Lung (tissue), 12 donors: ENCODE measurements around the gene SOSTDC1. TPM values are rescaled to one million over a fixed set of nuclear protein-coding genes. Genes with fewer than 3 reads are reported as not detected.

Source experiments
- ATAC-seq: fragments of 200-7000 bp; cut with Tn5 transposase; one replicate; pipeline ENCODE4 v1.9.1; 2020; ENCODE audit warnings: moderate number of reproducible peaks; ENCODE audit not compliant: insufficient read depth, low FRiP score
- DNase-seq, 3 donors: peaks; one replicate each; pipeline ENCODE4 v3.0.0-alpha.2; 2013 to 2017
- H3K27ac ChIP-seq, 2 donors: one replicate each; pipeline ENCODE4 v1.5.1; 2013; ENCODE audit warnings: mild to moderate bottlenecking in 2 of 2, moderate library complexity in 2 of 2, control low read depth in 1 of 2, inconsistent platforms in 1 of 2, low read depth in 1 of 2, low read length in 1 of 2
- H3K27me3 ChIP-seq, 3 donors: one replicate each; pipeline ENCODE4 v1.5.1; 2013; ENCODE audit warnings: low read length in 2 of 3; ENCODE audit not compliant: control insufficient read depth in 3 of 3, insufficient read depth in 3 of 3
- H3K36me3 ChIP-seq, 4 donors: one replicate each; pipeline ENCODE4 v1.5.1; 2013; ENCODE audit warnings: low read length in 4 of 4, mild to moderate bottlenecking in 1 of 4, moderate library complexity in 1 of 4; ENCODE audit not compliant: control insufficient read depth in 4 of 4, insufficient read depth in 4 of 4
- H3K4me1 ChIP-seq, 5 donors: one replicate each; pipeline ENCODE4 v1.5.1; 2013; ENCODE audit warnings: low read length in 5 of 5, mild to moderate bottlenecking in 2 of 5, moderate library complexity in 1 of 5; ENCODE audit not compliant: control insufficient read depth in 5 of 5, insufficient read depth in 5 of 5
- H3K4me3 ChIP-seq: one replicate; pipeline ENCODE4 v1.5.1; 2013; ENCODE audit warnings: mild to moderate bottlenecking, control low read depth, moderate library complexity
- H3K9ac ChIP-seq, 2 donors: one replicate each; pipeline ENCODE4 v1.5.1; 2013; ENCODE audit warnings: low read length in 2 of 2, control low read depth in 1 of 2; ENCODE audit not compliant: insufficient read depth in 1 of 2
- H3K9me3 ChIP-seq, 4 donors: one replicate each; pipeline ENCODE4 v1.5.1; 2013; ENCODE audit warnings: low read length in 3 of 4, mild to moderate bottlenecking in 1 of 4, moderate library complexity in 1 of 4; ENCODE audit not compliant: control insufficient read depth in 4 of 4, insufficient read depth in 3 of 4
- CTCF ChIP-seq: IDR thresholded peaks from 2 replicates; pipeline ENCODE4 v1.5.1; 2012; ENCODE audit warnings: mild to moderate bottlenecking; ENCODE audit errors: control extremely low read depth, extremely low read depth
- WGBS, 2 donors: extraction: QIAGEN DNeasy Blood & Tissue Kit; methylation state at CpG; one replicate each; pipeline ENCODE4 v1.1.7; 2013; 5-methylcytosine and 5-hydroxymethylcytosine counted together
- polyA plus RNA-seq, 2 donors: library from polyadenylated mRNA; stranded (reverse); fragments of 200-250 nt; gene quantifications; one replicate each; pipeline ENCODE4 v1.2.1, GENCODE V29; 2013
- total RNA-seq, 2 donors: library from RNA; depleted of rRNA in 1 of 2; stranded (reverse); fragments of >200 nt in 1 of 2; gene quantifications; one replicate each; pipeline ENCODE4 v1.2.1, GENCODE V29; 2014 to 2021
- donor health status: control.
- donor health status: control.
- donor health status: Bipolar disorder and iron deficiency.
- donor health status: healthy.
- donor health status: DM: yes; HTN: yes; CAD: no.

Gene SOSTDC1
- total and polyA plus RNA-seq, 4 donors, result 1.1 to 32.1 (median 5.8) TPM

- no peak for ATAC-seq
- Histone ChIP-seq H3K27me3 (no peaks in the 10 kb centered on the region), H3K4me3 (no peak overlapping the region)
These were observed 29.6 kb upstream of the SOSTDC1 start for GRCh38 chr7:16494955-16495719.

GRCh38 chr7:16494551-16494950 lies 29.0 kb upstream of the SOSTDC1 start:
- H3K9me3 ChIP-seq, result no peaks in the 10 kb centered on the region
- WGBS, 2 donors, result 90 to 91% methylated on average over 2 of the region's 2 CpGs
- H3K36me3 ChIP-seq, result no peaks in the 10 kb centered on the region
- H3K27me3 ChIP-seq, result no peaks in the 10 kb centered on the region
- ATAC-seq (no peak), DNase-seq (no peak)
- H3K27ac ChIP-seq, result no peak overlapping the region
- TF ChIP-seq CTCF, result no peak
- no peak overlapping the region for H3K4me3 ChIP-seq
- no peaks in the 10 kb centered on the region for H3K4me1 ChIP-seq
- H3K9ac ChIP-seq, result no peak overlapping the region

More at GRCh38 chr7:16494955-16495719, 29.6 kb upstream of the SOSTDC1 start:
- H3K27ac ChIP-seq, result no peak overlapping the region
- 56 to 72% methylated on average over 4 of the region's 4 CpGs for WGBS, 2 donors
- H3K9ac ChIP-seq, result no peak overlapping the region
- no peaks in the 10 kb centered on the region for H3K4me1 ChIP-seq
- no peaks in the 10 kb centered on the region for H3K36me3 ChIP-seq
- H3K9me3 ChIP-seq, result no peaks in the 10 kb centered on the region
- TF ChIP-seq CTCF, result no peak
- DNase-seq, result no peak

- Histone ChIP-seq H3K4me1 (no peaks in the 10 kb centered on the region), H3K9ac (no peak overlapping the region), H3K27me3 (no peaks in the 10 kb centered on the region), H3K27ac (no peak overlapping the region), H3K36me3 (no peaks in the 10 kb centered on the region), H3K4me3 (no peak overlapping the region), H3K9me3 (no peaks in the 10 kb centered on the region)
- ATAC-seq (no peak), DNase-seq (no peak)
- 63 to 93% methylated on average over 2 of the region's 2 CpGs for WGBS, 2 donors
- no peak for TF ChIP-seq CTCF
These were observed 27.7 kb upstream of the SOSTDC1 start for GRCh38 chr7:16493266-16493665.

- 53 to 68% methylated on average over 3 of the region's 3 CpGs for WGBS, 2 donors
- Histone ChIP-seq H3K27ac (no peak overlapping the region), H3K4me1 (no peaks in the 10 kb centered on the region), H3K36me3 (no peaks in the 10 kb centered on the region), H3K27me3 (no peaks in the 10 kb centered on the region), H3K9ac (no peak overlapping the region), H3K4me3 (no peak overlapping the region), H3K9me3 (no peaks in the 10 kb centered on the region)
- TF ChIP-seq CTCF, result no peak
- ATAC-seq (no peak), DNase-seq (no peak)
These were observed 27.1 kb upstream of the SOSTDC1 start for GRCh38 chr7:16492513-16493062.
